CD14-positive monocyte (primary cell): ENCODE measurements around the gene CTNNA3. TPM values are rescaled to one million over a fixed set of nuclear protein-coding genes. Genes with fewer than 3 reads are reported as not detected.

ENCODE experiments used
- DNase-seq, 3 donors: peaks; one replicate each; pipeline ENCODE4 v3.0.0-alpha.2; 2011 to 2022
- H2AFZ ChIP-seq: 2 replicates; pipeline ENCODE4 v1.6.0; 2012; ENCODE audit warnings: mild to moderate bottlenecking, low read depth, low read length, inconsistent platforms; ENCODE audit not compliant: insufficient read depth, poor library complexity, severe bottlenecking
- H3K27ac ChIP-seq, 2 donors: 1 replicate in 1 of 2; 2 replicates in 1 of 2; pipeline ENCODE4 v1.5.1; 2012 to 2013; ENCODE audit warnings: low read length in 2 of 2, control low read depth in 1 of 2, inconsistent platforms in 1 of 2, low read depth in 1 of 2, mild to moderate bottlenecking in 1 of 2
- H3K27me3 ChIP-seq, 2 donors: one replicate each; pipeline versions ENCODE4 v1.6.0 to v1.6.1; 2011 to 2013; ENCODE audit warnings: low read length in 2 of 2; ENCODE audit not compliant: control insufficient read depth in 2 of 2, insufficient read depth in 2 of 2
- H3K36me3 ChIP-seq, 2 donors: replicated peaks in 1 of 2; 1 replicate in 1 of 2; 2 replicates in 1 of 2; pipeline versions ENCODE4 v1.5.1 to v1.6.1; 2012 to 2013; ENCODE audit warnings: low read length in 2 of 2, control low read depth in 1 of 2, inconsistent platforms in 1 of 2, mild to moderate bottlenecking in 1 of 2; ENCODE audit not compliant: insufficient read depth in 2 of 2, control insufficient read depth in 1 of 2
- H3K4me1 ChIP-seq, 2 donors: 1 replicate in 1 of 2; 2 replicates in 1 of 2; pipeline versions ENCODE4 v1.5.1 to v1.6.1; 2012 to 2013; ENCODE audit warnings: low read length in 2 of 2, control low read depth in 1 of 2, inconsistent platforms in 1 of 2, mild to moderate bottlenecking in 1 of 2, moderate library complexity in 1 of 2; ENCODE audit not compliant: insufficient read depth in 2 of 2, control insufficient read depth in 1 of 2
- H3K4me2 ChIP-seq: replicated peaks from 2 replicates; pipeline ENCODE3; 2012; ENCODE audit warnings: low read length, moderate library complexity, mild to moderate bottlenecking; ENCODE audit not compliant: poor library complexity, severe bottlenecking; ENCODE audit errors: extremely low read depth
- H3K4me3 ChIP-seq, 3 experiments: fragments of 200-600 bp in 1 of 3; sonication (generic) in 1 of 3; replicated peaks in 1 of 3; 1 replicate in 2 of 3; 2 replicates in 1 of 3; pipeline ENCODE4 v1.5.1; 2011 to 2013; ENCODE audit warnings: low read length in 3 of 3, mild to moderate bottlenecking in 3 of 3, control low read depth in 2 of 3, low read depth in 2 of 3, inconsistent platforms in 1 of 3, moderate library complexity in 1 of 3
- H3K79me2 ChIP-seq: 2 replicates; pipeline ENCODE4 v1.6.0; 2012; ENCODE audit warnings: mild to moderate bottlenecking, control low read depth, inconsistent platforms, low read length, moderate library complexity; ENCODE audit not compliant: insufficient read depth
- H3K9ac ChIP-seq: 2 replicates; pipeline ENCODE4 v1.6.0; 2017; ENCODE audit warnings: low read length, mild to moderate bottlenecking; ENCODE audit not compliant: insufficient read depth, poor library complexity, severe bottlenecking
- H3K9me3 ChIP-seq, 2 donors: replicated peaks in 1 of 2; 1 replicate in 1 of 2; 2 replicates in 1 of 2; pipeline versions ENCODE4 v1.5.1 to v1.6.1; 2012 to 2013; ENCODE audit warnings: low read length in 2 of 2, control low read depth in 1 of 2; ENCODE audit not compliant: control insufficient read depth in 1 of 2, insufficient read depth in 1 of 2
- H4K20me1 ChIP-seq: 2 replicates; pipeline ENCODE4 v1.6.0; 2012; ENCODE audit warnings: mild to moderate bottlenecking, low read length, control low read depth, moderate library complexity; ENCODE audit not compliant: insufficient read depth
- H3K27ac Mint-ChIP-seq, 7 donors: one replicate each; pipeline ENCODE4 v1.8.0; 2020; ENCODE audit warnings: mild to moderate bottlenecking in 7 of 7, mixed read lengths in 7 of 7, moderate library complexity in 6 of 7, inconsistent platforms in 2 of 7
- H3K27me3 Mint-ChIP-seq, 3 donors: one replicate each; pipeline ENCODE4 v1.8.0; 2021 to 2022; ENCODE audit warnings: low read depth in 3 of 3, mild to moderate bottlenecking in 3 of 3, mixed read lengths in 3 of 3, moderate library complexity in 3 of 3, inconsistent platforms in 1 of 3
- H3K36me3 Mint-ChIP-seq, 2 donors: one replicate each; pipeline ENCODE4 v1.8.0; 2020; ENCODE audit warnings: mixed read lengths in 2 of 2, inconsistent platforms in 1 of 2, mild to moderate bottlenecking in 1 of 2
- H3K4me1 Mint-ChIP-seq: one replicate; pipeline ENCODE4 v1.8.0; 2020; ENCODE audit warnings: mild to moderate bottlenecking, mixed read lengths
- H3K4me3 Mint-ChIP-seq, 2 donors: one replicate each; pipeline ENCODE4 v1.8.0; 2020; ENCODE audit warnings: mild to moderate bottlenecking in 2 of 2, mixed read lengths in 2 of 2, moderate library complexity in 1 of 2
- H3K9me3 Mint-ChIP-seq, 7 donors: one replicate each; pipeline ENCODE4 v1.8.0; 2020 to 2022; ENCODE audit warnings: mixed read lengths in 7 of 7, mild to moderate bottlenecking in 6 of 7, moderate library complexity in 6 of 7, inconsistent platforms in 2 of 7
- WGBS: methylation state at CpG from one replicate; pipeline ENCODE4 v1.1.5; 2013; ENCODE audit warnings: missing lambda C conversion rate; ENCODE audit not compliant: insufficient coverage; 5-methylcytosine and 5-hydroxymethylcytosine counted together
- intact Hi-C, 2 donors: fragments of 100-400 bp; cut with micrococcal nuclease; formaldehyde crosslinking; loops; one replicate each; pipeline versions ENCODE4 v1.15.0 to v1.15.1; 2023
- polyA plus RNA-seq, 3 donors: library from polyadenylated mRNA; depleted of rRNA in 1 of 3; unstranded in 2 of 3; stranded (reverse) in 1 of 3; fragments of 300-500 nt in 2 of 3; fragments of >200 nt in 1 of 3; fragmentation: Illumina TruSeq in 2 of 3; gene quantifications; 1 replicate in 2 of 3; 2 replicates in 1 of 3; pipeline ENCODE4 v1.2.3, GENCODE V29; 2012 to 2021
- TF ChIP-seq, protein P1 (sequence below): fragments of 200-600 bp; IDR thresholded peaks from one replicate; pipeline ENCODE4 v1.8.0; 2022; ENCODE audit warnings: antibody characterized with exemption, mild to moderate bottlenecking

CTNNA3 gene
- polyA plus RNA-seq, 3 donors: not detected

GRCh38 chr10:66071907-66072306 is 1624.1 kb downstream of the CTNNA3 start:
- no peak for DNase-seq
- Histone ChIP-seq H2AFZ (no peak overlapping the region), H3K9me3 (no peaks in the 10 kb centered on the region), H3K79me2 (no peaks in the 10 kb centered on the region), H3K9ac (no peak overlapping the region), H4K20me1 (no peaks in the 10 kb centered on the region), H3K27ac (no peak overlapping the region), H3K4me2 (no peak overlapping the region), H3K4me3 (no peak overlapping the region), H3K27me3 (no peaks in the 10 kb centered on the region), H3K36me3 (no peaks in the 10 kb centered on the region), H3K4me1 (no peaks in the 10 kb centered on the region)
- Mint-ChIP-seq H3K4me3 (no peak overlapping the region), H3K9me3 (peaks cover 0 to 4% (median 2%) of the 10 kb centered on the region in 7 donors), H3K36me3 (no peaks in the 10 kb centered on the region), H3K27me3 (no peaks in the 10 kb centered on the region), H3K27ac (no peak overlapping the region), H3K4me1 (no peaks in the 10 kb centered on the region)
- intact Hi-C loops: no loop called here
- TF ChIP-seq, protein P1, sequence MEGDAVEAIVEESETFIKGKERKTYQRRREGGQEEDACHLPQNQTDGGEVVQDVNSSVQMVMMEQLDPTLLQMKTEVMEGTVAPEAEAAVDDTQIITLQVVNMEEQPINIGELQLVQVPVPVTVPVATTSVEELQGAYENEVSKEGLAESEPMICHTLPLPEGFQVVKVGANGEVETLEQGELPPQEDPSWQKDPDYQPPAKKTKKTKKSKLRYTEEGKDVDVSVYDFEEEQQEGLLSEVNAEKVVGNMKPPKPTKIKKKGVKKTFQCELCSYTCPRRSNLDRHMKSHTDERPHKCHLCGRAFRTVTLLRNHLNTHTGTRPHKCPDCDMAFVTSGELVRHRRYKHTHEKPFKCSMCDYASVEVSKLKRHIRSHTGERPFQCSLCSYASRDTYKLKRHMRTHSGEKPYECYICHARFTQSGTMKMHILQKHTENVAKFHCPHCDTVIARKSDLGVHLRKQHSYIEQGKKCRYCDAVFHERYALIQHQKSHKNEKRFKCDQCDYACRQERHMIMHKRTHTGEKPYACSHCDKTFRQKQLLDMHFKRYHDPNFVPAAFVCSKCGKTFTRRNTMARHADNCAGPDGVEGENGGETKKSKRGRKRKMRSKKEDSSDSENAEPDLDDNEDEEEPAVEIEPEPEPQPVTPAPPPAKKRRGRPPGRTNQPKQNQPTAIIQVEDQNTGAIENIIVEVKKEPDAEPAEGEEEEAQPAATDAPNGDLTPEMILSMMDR: no peak
- WGBS: no CpG with 5 or more reads among the region's 2 CpGs

GRCh38 chr10:66058594-66058993 is 1637.4 kb downstream of the CTNNA3 start:
- H3K4me2 ChIP-seq: no peak overlapping the region
- Mint-ChIP-seq H3K9me3 (peaks cover 0 to 4% (median 2%) of the 10 kb centered on the region in 7 donors), H3K27me3 (no peaks in the 10 kb centered on the region), H3K36me3 (no peaks in the 10 kb centered on the region), H3K4me1 (no peaks in the 10 kb centered on the region), H3K27ac (no peak overlapping the region), H3K4me3 (no peak overlapping the region)
- no peaks in the 10 kb centered on the region for H3K27me3 ChIP-seq
- no peak for DNase-seq
- no peaks in the 10 kb centered on the region for H3K79me2 ChIP-seq
- intact Hi-C loops: no loop called here
- no peak overlapping the region for H2AFZ ChIP-seq
- no peaks in the 10 kb centered on the region for H3K9me3 ChIP-seq
- no peaks in the 10 kb centered on the region for H3K36me3 ChIP-seq
- TF ChIP-seq, protein P1: no peak
- no peaks in the 10 kb centered on the region for H3K4me1 ChIP-seq
- no peaks in the 10 kb centered on the region for H4K20me1 ChIP-seq
- H3K4me3 ChIP-seq: no peak overlapping the region
- H3K27ac ChIP-seq: no peak overlapping the region
- no peak overlapping the region for H3K9ac ChIP-seq
